Measurements from ENCODE around the gene SUGCT.

Gene SUGCT

GRCh38 chr7:40482845-40483244, 348.0 kb downstream of the SUGCT start:
- no peak overlapping the region for H3K9ac ChIP-seq (ENCODE audit: low read depth, low read length)
- H3K4me1 ChIP-seq (ENCODE audit: insufficient read depth, low read length), result no peaks in the 10 kb centered on the region
- ATAC-seq (ENCODE audit: insufficient read depth, low read depth) (no peak), DNase-seq (no peak)
- H3K36me3 ChIP-seq (ENCODE audit: insufficient read depth, low read length), result no peaks in the 10 kb centered on the region
- H4K20me1 ChIP-seq (ENCODE audit: insufficient read depth, low read length), result no peaks in the 10 kb centered on the region
- H2AFZ ChIP-seq (ENCODE audit: low read depth, low read length), result no peak overlapping the region
- H3K9me3 ChIP-seq (ENCODE audit: insufficient read depth, low read length, severe bottlenecking), result no peaks in the 10 kb centered on the region
- H3K79me2 ChIP-seq (ENCODE audit: insufficient read depth, low read length), result no peaks in the 10 kb centered on the region
- TF ChIP-seq EZH2 (IDR thresholded peaks at IDR 0.05; ENCODE audit: borderline replicate concordance, low read depth, low read length, severe bottlenecking) (no peak), CTCF (IDR thresholded peaks at IDR 0.05; ENCODE audit: borderline replicate concordance, extremely low read depth, low read length, poor library complexity, severe bottlenecking) (no peak)
- no peak overlapping the region for H3K4me3 ChIP-seq (ENCODE audit: low read depth in 1 of 2, low read length in 2 of 2)
- no peak overlapping the region for H3K27ac ChIP-seq (ENCODE audit: low read length)
- no peak overlapping the region for H3K4me2 ChIP-seq (ENCODE audit: insufficient read depth, low read length)
- no peaks in the 10 kb centered on the region for H3K27me3 ChIP-seq (ENCODE audit: insufficient read depth, low read length, poor library complexity)

GRCh38 chr7:40483630-40484029, 348.8 kb downstream of the SUGCT start:
- H3K4me1 ChIP-seq (ENCODE audit: insufficient read depth, low read length), result no peaks in the 10 kb centered on the region
- TF ChIP-seq CTCF (IDR thresholded peaks at IDR 0.05; ENCODE audit: borderline replicate concordance, extremely low read depth, low read length, poor library complexity, severe bottlenecking) (no peak), EZH2 (IDR thresholded peaks at IDR 0.05; ENCODE audit: borderline replicate concordance, low read depth, low read length, severe bottlenecking) (no peak)
- H3K79me2 ChIP-seq (ENCODE audit: insufficient read depth, low read length), result no peaks in the 10 kb centered on the region
- no peaks in the 10 kb centered on the region for H3K27me3 ChIP-seq (ENCODE audit: insufficient read depth, low read length, poor library complexity)
- H3K9me3 ChIP-seq (ENCODE audit: insufficient read depth, low read length, severe bottlenecking), result no peaks in the 10 kb centered on the region
- no peak overlapping the region for H3K4me2 ChIP-seq (ENCODE audit: insufficient read depth, low read length)
- no peaks in the 10 kb centered on the region for H3K36me3 ChIP-seq (ENCODE audit: insufficient read depth, low read length)
- no peak for ATAC-seq (ENCODE audit: insufficient read depth, low read depth)
- H3K4me3 ChIP-seq (ENCODE audit: low read depth in 1 of 2, low read length in 2 of 2), result no peak overlapping the region
- no peaks in the 10 kb centered on the region for H4K20me1 ChIP-seq (ENCODE audit: insufficient read depth, low read length)
- H2AFZ ChIP-seq (ENCODE audit: low read depth, low read length), result no peak overlapping the region
- DNase-seq, result no peak
- no peak overlapping the region for H3K9ac ChIP-seq (ENCODE audit: low read depth, low read length)
- H3K27ac ChIP-seq (ENCODE audit: low read length), result no peak overlapping the region

GRCh38 chr7:40489844-40490602, 355.2 kb downstream of the SUGCT start:
- no peaks in the 10 kb centered on the region for H3K27me3 ChIP-seq (ENCODE audit: insufficient read depth, low read length, poor library complexity)
- H3K4me1 ChIP-seq (ENCODE audit: insufficient read depth, low read length), result no peaks in the 10 kb centered on the region
- no peak overlapping the region for H3K9ac ChIP-seq (ENCODE audit: low read depth, low read length)
- H3K27ac ChIP-seq (ENCODE audit: low read length), result no peak overlapping the region
- no peaks in the 10 kb centered on the region for H3K9me3 ChIP-seq (ENCODE audit: insufficient read depth, low read length, severe bottlenecking)
- peak; percentile 13 for DNase-seq
- H4K20me1 ChIP-seq (ENCODE audit: insufficient read depth, low read length), result no peaks in the 10 kb centered on the region
- no peaks in the 10 kb centered on the region for H3K36me3 ChIP-seq (ENCODE audit: insufficient read depth, low read length)
- ATAC-seq (ENCODE audit: insufficient read depth, low read depth), result peak; percentile 48; the same call in 2 of the 3 replicates
- H3K79me2 ChIP-seq (ENCODE audit: insufficient read depth, low read length), result no peaks in the 10 kb centered on the region
- peak; percentile 44 for TF ChIP-seq CTCF (IDR thresholded peaks at IDR 0.05; ENCODE audit: borderline replicate concordance, extremely low read depth, low read length, poor library complexity, severe bottlenecking)
- TF ChIP-seq EZH2 (IDR thresholded peaks at IDR 0.05; ENCODE audit: borderline replicate concordance, low read depth, low read length, severe bottlenecking), result no peak
- no peak overlapping the region for H2AFZ ChIP-seq (ENCODE audit: low read depth, low read length)
- no peak overlapping the region for H3K4me2 ChIP-seq (ENCODE audit: insufficient read depth, low read length)
- H3K4me3 ChIP-seq (ENCODE audit: low read depth in 1 of 2, low read length in 2 of 2), result no peak overlapping the region

Measured in DND-41 (cell line).